Effector memory CD4-positive, alpha-beta T cell (primary cell): ENCODE results near the gene SLC12A6.

ENCODE experiments used
- DNase-seq, 3 donors: peaks; one replicate each; pipeline ENCODE4 v3.0.0-alpha.2; 2020
- H3K27ac ChIP-seq: 2 replicates; pipeline ENCODE4 v1.7.0; 2013; ENCODE audit warnings: mild to moderate bottlenecking, low read length, moderate library complexity; ENCODE audit not compliant: insufficient read depth, poor library complexity, severe bottlenecking
- H3K27me3 ChIP-seq: replicated peaks from 2 replicates; pipeline ENCODE4 v1.7.0; 2013; ENCODE audit warnings: mild to moderate bottlenecking, low read length; ENCODE audit not compliant: insufficient read depth, control insufficient read depth, poor library complexity, severe bottlenecking
- H3K36me3 ChIP-seq: 2 replicates; pipeline ENCODE4 v1.7.0; 2013; ENCODE audit warnings: mild to moderate bottlenecking, low read length, moderate library complexity; ENCODE audit not compliant: control insufficient read depth, insufficient read depth
- H3K4me1 ChIP-seq: 2 replicates; pipeline ENCODE4 v1.7.0; 2013; ENCODE audit warnings: low read length, mild to moderate bottlenecking; ENCODE audit not compliant: control insufficient read depth, insufficient read depth, poor library complexity, severe bottlenecking
- H3K4me3 ChIP-seq: 2 replicates; pipeline ENCODE4 v1.7.0; 2013; ENCODE audit warnings: low read length, low read depth, mild to moderate bottlenecking; ENCODE audit not compliant: insufficient read depth, poor library complexity, severe bottlenecking
- H3K9me3 ChIP-seq: 2 replicates; pipeline ENCODE4 v1.7.0; 2013; ENCODE audit warnings: mild to moderate bottlenecking, low read length, moderate library complexity; ENCODE audit not compliant: control insufficient read depth

Gene SLC12A6

GRCh38 chr15:34334672-34335071 is 2.9 kb downstream of the SLC12A6 start:
- no peak for DNase-seq
- Histone ChIP-seq H3K4me3 (peak overlapping the region; percentile 82), H3K4me1 (peaks cover 23% of the 10 kb centered on the region), H3K27me3 (no peaks in the 10 kb centered on the region), H3K9me3 (no peaks in the 10 kb centered on the region), H3K27ac (peak overlapping the region; percentile 90), H3K36me3 (no peaks in the 10 kb centered on the region)

GRCh38 chr15:34332553-34333120 is 4.9 kb downstream of the SLC12A6 start:
- Histone ChIP-seq H3K27me3 (no peaks in the 10 kb centered on the region), H3K27ac (no peak overlapping the region), H3K4me3 (no peak overlapping the region), H3K36me3 (no peaks in the 10 kb centered on the region), H3K4me1 (peaks cover 30% of the 10 kb centered on the region), H3K9me3 (no peaks in the 10 kb centered on the region)
- DNase-seq, result no peak

GRCh38 chr15:34331809-34332208 is 5.8 kb downstream of the SLC12A6 start:
- H3K27ac ChIP-seq, result no peak overlapping the region
- DNase-seq, result no peak
- peaks cover 32% of the 10 kb centered on the region for H3K4me1 ChIP-seq
- H3K9me3 ChIP-seq, result no peaks in the 10 kb centered on the region
- no peaks in the 10 kb centered on the region for H3K36me3 ChIP-seq
- H3K27me3 ChIP-seq, result no peaks in the 10 kb centered on the region
- H3K4me3 ChIP-seq, result no peak overlapping the region

- no peak overlapping the region for H3K27ac ChIP-seq
- H3K9me3 ChIP-seq, result no peaks in the 10 kb centered on the region
- peaks cover 21% of the 10 kb centered on the region for H3K4me1 ChIP-seq
- no peak for DNase-seq
- no peaks in the 10 kb centered on the region for H3K36me3 ChIP-seq
- H3K27me3 ChIP-seq, result no peaks in the 10 kb centered on the region
- H3K4me3 ChIP-seq, result no peak overlapping the region
Measured at GRCh38 chr15:34330279-34330678, 7.3 kb downstream of the SLC12A6 start.

- Histone ChIP-seq H3K4me1 (peaks cover 17% of the 10 kb centered on the region), H3K27me3 (no peaks in the 10 kb centered on the region), H3K4me3 (no peak overlapping the region), H3K36me3 (no peaks in the 10 kb centered on the region), H3K9me3 (no peaks in the 10 kb centered on the region), H3K27ac (no peak overlapping the region)
- no peak for DNase-seq
Measured at GRCh38 chr15:34329006-34329405, 8.6 kb downstream of the SLC12A6 start.

- DNase-seq, result no peak
- no peaks in the 10 kb centered on the region for H3K36me3 ChIP-seq
- H3K4me1 ChIP-seq, result peaks cover 15% of the 10 kb centered on the region
- no peaks in the 10 kb centered on the region for H3K9me3 ChIP-seq
- no peak overlapping the region for H3K4me3 ChIP-seq
- peak overlapping the region; percentile 40 for H3K27ac ChIP-seq
- H3K27me3 ChIP-seq, result no peaks in the 10 kb centered on the region
Measured at GRCh38 chr15:34327906-34328305, 9.7 kb downstream of the SLC12A6 start.

- no peak overlapping the region for H3K27ac ChIP-seq
- H3K36me3 ChIP-seq, result no peaks in the 10 kb centered on the region
- no peak for DNase-seq
- no peaks in the 10 kb centered on the region for H3K27me3 ChIP-seq
- H3K9me3 ChIP-seq, result no peaks in the 10 kb centered on the region
- H3K4me3 ChIP-seq, result no peak overlapping the region
- peaks cover 8% of the 10 kb centered on the region for H3K4me1 ChIP-seq
Measured at GRCh38 chr15:34325368-34325767, 12.2 kb downstream of the SLC12A6 start.

- Histone ChIP-seq H3K9me3 (no peaks in the 10 kb centered on the region), H3K27ac (no peak overlapping the region), H3K4me1 (peaks cover 8% of the 10 kb centered on the region), H3K4me3 (no peak overlapping the region), H3K27me3 (no peaks in the 10 kb centered on the region), H3K36me3 (no peaks in the 10 kb centered on the region)
- no peak for DNase-seq
Measured at GRCh38 chr15:34324933-34325332, 12.6 kb downstream of the SLC12A6 start.

GRCh38 chr15:34323217-34323616 is 14.4 kb downstream of the SLC12A6 start:
- H3K36me3 ChIP-seq, result no peaks in the 10 kb centered on the region
- H3K9me3 ChIP-seq, result no peaks in the 10 kb centered on the region

GRCh38 chr15:34318277-34319079 is 19.1 kb downstream of the SLC12A6 start:
- H3K27ac ChIP-seq, result peak overlapping the region; percentile 62
- DNase-seq, result no peak
- no peaks in the 10 kb centered on the region for H3K27me3 ChIP-seq
- no peaks in the 10 kb centered on the region for H3K36me3 ChIP-seq
- peaks cover 7% of the 10 kb centered on the region for H3K4me1 ChIP-seq
- no peaks in the 10 kb centered on the region for H3K9me3 ChIP-seq
- peak overlapping the region; percentile 76 for H3K4me3 ChIP-seq

More at GRCh38 chr15:34323217-34323616, 14.4 kb downstream of the SLC12A6 start:
- Histone ChIP-seq H3K27ac (no peak overlapping the region), H3K27me3 (no peaks in the 10 kb centered on the region), H3K4me1 (peaks cover 11% of the 10 kb centered on the region), H3K4me3 (no peak overlapping the region)
- no peak for DNase-seq
